IMR-90 (cell line): ENCODE measurements around the gene EDN2. TPM values are rescaled to one million over a fixed set of nuclear protein-coding genes. Genes with fewer than 3 reads are reported as not detected.

ENCODE experiments used
- ATAC-seq: fragments of 200-7000 bp; cut with Tn5 transposase; 2 replicates; pipeline ENCODE4 v1.9.1; 2020; ENCODE audit warnings: low read depth, mild to moderate bottlenecking, moderate library complexity
- BruUV-seq: library from RNA; stranded (reverse); fragments of 400-500 nt; replicated peaks from 2 replicates; lab custom pipeline; 2021; lab: Mats Ljungman, UMichigan
- CTCF ChIA-PET: fragments of 300-600 bp; formaldehyde crosslinking; extraction: SDS; loops from one replicate; lab custom pipeline; 2021; ENCODE audit warnings: antibody characterized with exemption; lab: Yijun Ruan, JAX
- POLR2A ChIA-PET: fragments of 300-600 bp; sonication (Branson Sonifier 250); formaldehyde crosslinking; loops from one replicate; lab custom pipeline; 2022; ENCODE audit warnings: antibody characterized with exemption; ENCODE audit not compliant: unreplicated experiment; lab: Charles Lee
- DNase-seq: peaks from one replicate; pipeline ENCODE4 v3.0.0; 2013
- H2AFZ ChIP-seq: replicated peaks from 2 replicates; pipeline ENCODE3; 2013; ENCODE audit warnings: low read length, mild to moderate bottlenecking; ENCODE audit not compliant: poor library complexity
- H2AK5ac ChIP-seq: 2 replicates; pipeline ENCODE4 v1.6.1; 2013; ENCODE audit warnings: low read depth, low read length, inconsistent platforms
- H2AK9ac ChIP-seq: replicated peaks from 2 replicates; pipeline ENCODE3; 2013; ENCODE audit warnings: mild to moderate bottlenecking, low read depth, low read length, moderate library complexity; ENCODE audit not compliant: poor library complexity
- H2BK120ac ChIP-seq: 2 replicates; pipeline ENCODE4 v1.6.1; 2013; ENCODE audit warnings: low read depth, low read length, inconsistent platforms
- H2BK15ac ChIP-seq: 3 replicates; pipeline ENCODE4 v1.6.1; 2013; ENCODE audit warnings: low read depth, low read length, inconsistent platforms
- H2BK20ac ChIP-seq: 2 replicates; pipeline ENCODE4 v1.6.1; 2013; ENCODE audit warnings: low read depth, mild to moderate bottlenecking, inconsistent platforms, low read length, moderate library complexity
- H2BK5ac ChIP-seq: 2 replicates; pipeline ENCODE4 v1.6.1; 2013; ENCODE audit warnings: mild to moderate bottlenecking, low read depth, low read length, inconsistent platforms; ENCODE audit not compliant: poor library complexity, severe bottlenecking
- H3K14ac ChIP-seq: replicated peaks from 2 replicates; pipeline ENCODE4 v1.6.1; 2013; ENCODE audit warnings: low read depth, low read length, inconsistent platforms
- H3K18ac ChIP-seq: 2 replicates; pipeline ENCODE4 v1.6.1; 2013; ENCODE audit warnings: low read depth, low read length, control low read depth
- H3K23ac ChIP-seq: 2 replicates; pipeline ENCODE4 v1.6.1; 2013; ENCODE audit warnings: low read depth, low read length, inconsistent platforms
- H3K27ac ChIP-seq: 2 replicates; pipeline ENCODE4 v1.5.1; 2013; ENCODE audit warnings: mild to moderate bottlenecking, control low read depth, low read length; ENCODE audit not compliant: insufficient read depth
- H3K27me3 ChIP-seq: 2 replicates; pipeline ENCODE4 v1.6.1; 2013; ENCODE audit warnings: low read length; ENCODE audit not compliant: control insufficient read depth, insufficient read depth
- H3K36me3 ChIP-seq: 2 replicates; pipeline ENCODE4 v1.6.1; 2013; ENCODE audit warnings: low read length, mixed read lengths; ENCODE audit not compliant: control insufficient read depth, insufficient read depth
- H3K4ac ChIP-seq: 2 replicates; pipeline ENCODE4 v1.6.1; 2013; ENCODE audit warnings: low read depth, low read length, inconsistent platforms
- H3K4me1 ChIP-seq: 2 replicates; pipeline ENCODE4 v1.6.1; 2013; ENCODE audit warnings: low read length, mixed read lengths; ENCODE audit not compliant: control insufficient read depth, insufficient read depth
- H3K4me2 ChIP-seq: 2 replicates; pipeline ENCODE4 v1.6.1; 2013; ENCODE audit warnings: low read depth, mild to moderate bottlenecking, control low read depth, low read length, moderate library complexity
- H3K4me3 ChIP-seq: 2 replicates; pipeline ENCODE4 v1.5.1; 2013; ENCODE audit warnings: low read depth, mild to moderate bottlenecking, control low read depth, low read length, moderate library complexity; ENCODE audit not compliant: insufficient read depth
- H3K56ac ChIP-seq: 2 replicates; pipeline ENCODE4 v1.6.1; 2013; ENCODE audit warnings: low read length, inconsistent platforms; ENCODE audit not compliant: insufficient read depth; ENCODE audit errors: extremely low read depth
- H3K79me1 ChIP-seq, 2 experiments: 2 replicates each; pipeline ENCODE4 v1.6.1; 2013; ENCODE audit warnings: low read length in 2 of 2, inconsistent platforms in 1 of 2, low read depth in 1 of 2
- H3K9ac ChIP-seq: 2 replicates; pipeline ENCODE4 v1.6.1; 2013; ENCODE audit warnings: low read depth, low read length, control low read depth
- H3K9me1 ChIP-seq: 2 replicates; pipeline ENCODE4 v1.6.1; 2013; ENCODE audit warnings: low read length, inconsistent platforms; ENCODE audit not compliant: insufficient read depth
- H3K9me3 ChIP-seq: 2 replicates; pipeline ENCODE4 v1.6.1; 2013; ENCODE audit warnings: low read length; ENCODE audit not compliant: control insufficient read depth, insufficient read depth
- H4K20me1 ChIP-seq: 2 replicates; pipeline ENCODE4 v1.6.1; 2013; ENCODE audit warnings: low read length, inconsistent platforms; ENCODE audit not compliant: insufficient read depth
- H4K5ac ChIP-seq: 2 replicates; pipeline ENCODE4 v1.6.1; 2013; ENCODE audit warnings: mild to moderate bottlenecking, low read depth, low read length, control low read depth
- H4K8ac ChIP-seq, 2 experiments: 2 replicates each; pipeline ENCODE4 v1.6.1; 2013; ENCODE audit warnings: low read depth in 2 of 2, low read length in 2 of 2, control low read depth in 1 of 2, inconsistent platforms in 1 of 2
- H4K91ac ChIP-seq: 2 replicates; pipeline ENCODE4 v1.6.1; 2013; ENCODE audit warnings: low read depth, low read length, inconsistent platforms; ENCODE audit not compliant: insufficient read depth
- BHLHE40 ChIP-seq: fragments of 150-350 bp; IDR thresholded peaks from 2 replicates; pipeline ENCODE4 v1.6.1; 2016; ENCODE audit warnings: mild to moderate bottlenecking, low read depth, low read length
- CEBPB ChIP-seq: IDR thresholded peaks from 2 replicates; pipeline ENCODE4 v1.6.1; 2012; ENCODE audit warnings: low read depth, low read length, improper control_type of control experiment
- CHD1 ChIP-seq: IDR thresholded peaks from 2 replicates; pipeline ENCODE4 v1.6.1; 2012; ENCODE audit warnings: low read depth, low read length, improper control_type of control experiment
- CTCF ChIP-seq: conservative IDR thresholded peaks from 2 replicates; pipeline ENCODE4 v1.5.1; 2012; ENCODE audit warnings: mild to moderate bottlenecking, low read depth, low read length, improper control_type of control experiment
- ELK1 ChIP-seq: fragments of 150-350 bp; IDR thresholded peaks from 2 replicates; pipeline ENCODE4 v1.6.1; 2016; ENCODE audit warnings: low read depth, mild to moderate bottlenecking, low read length, moderate library complexity, borderline replicate concordance
- FOS ChIP-seq: fragments of 150-350 bp; IDR thresholded peaks from 2 replicates; pipeline ENCODE4 v1.6.1; 2016; ENCODE audit warnings: low read depth, low read length
- MAFK ChIP-seq: IDR thresholded peaks from 2 replicates; pipeline ENCODE4 v1.6.1; 2012; ENCODE audit warnings: low read depth, low read length, improper control_type of control experiment
- MAZ ChIP-seq: IDR thresholded peaks from 2 replicates; pipeline ENCODE4 v1.6.1; 2012; ENCODE audit warnings: low read depth, mild to moderate bottlenecking, low read length, improper control_type of control experiment, moderate library complexity, borderline replicate concordance
- MXI1 ChIP-seq: IDR thresholded peaks from 2 replicates; pipeline ENCODE4 v1.6.1; 2012; ENCODE audit warnings: low read depth, mild to moderate bottlenecking, low read length, moderate library complexity, borderline replicate concordance
- NFE2L2 ChIP-seq: fragments of 150-350 bp; IDR thresholded peaks from 2 replicates; pipeline ENCODE4 v1.6.1; 2016; ENCODE audit warnings: low read depth, mild to moderate bottlenecking, low read length
- POLR2A ChIP-seq: IDR thresholded peaks from 2 replicates; pipeline ENCODE4 v1.6.1; 2012; ENCODE audit warnings: mild to moderate bottlenecking, low read depth, low read length
- RAD21 ChIP-seq: IDR thresholded peaks from 2 replicates; pipeline ENCODE4 v1.6.1; 2012; ENCODE audit warnings: low read length, improper control_type of control experiment
- RCOR1 ChIP-seq: IDR thresholded peaks from 2 replicates; pipeline ENCODE4 v1.6.1; 2012; ENCODE audit warnings: mild to moderate bottlenecking, low read length, improper control_type of control experiment; ENCODE audit not compliant: insufficient replicate concordance
- RFX5 ChIP-seq: IDR thresholded peaks from 2 replicates; pipeline ENCODE4 v1.8.0; 2012; ENCODE audit warnings: low read depth, mild to moderate bottlenecking, low read length, moderate library complexity
- SMC3 ChIP-seq: fragments of 150-350 bp; IDR thresholded peaks from 2 replicates; pipeline ENCODE4 v1.6.1; 2016; ENCODE audit warnings: low read depth, mild to moderate bottlenecking, antibody characterized with exemption, low read length, moderate library complexity
- USF2 ChIP-seq: fragments of 150-350 bp; IDR thresholded peaks from 2 replicates; pipeline ENCODE4 v1.6.1; 2017; ENCODE audit warnings: mild to moderate bottlenecking, antibody characterized with exemption, low read length, low read depth
- WGBS, 2 experiments: methylation state at CpG; one replicate each; pipeline versions ENCODE4 v1.1.5 to v1.1.7; 2013; ENCODE audit warnings: missing lambda C conversion rate in 2 of 2; ENCODE audit not compliant: insufficient read length in 1 of 2; ENCODE audit errors: extremely low coverage in 2 of 2; 5-methylcytosine and 5-hydroxymethylcytosine counted together
- dilution Hi-C: fragments of 300-500 bp; cut with HindIII; formaldehyde crosslinking; loops from one replicate; pipeline ENCODE4 v1.14.3; 2018; ENCODE audit warnings: low sequenced_read_pairs; ENCODE audit not compliant: unreplicated experiment
- in situ Hi-C: fragments of 300-500 bp; cut with MboI; formaldehyde crosslinking; loops from 3 replicates; pipeline ENCODE4 v1.14.3; 2019; ENCODE audit warnings: low sequenced_read_pairs, inconsistent platforms, mixed read lengths
- intact Hi-C: fragments of 100-400 bp; cut with micrococcal nuclease; formaldehyde crosslinking; loops from 2 replicates; pipeline ENCODE4 v1.10.0; 2022
- polyA plus RNA-seq, 3 experiments: library from polyadenylated mRNA; depleted of rRNA; stranded (reverse); fragments of >200 nt; gene quantifications; 2 replicates each; pipeline ENCODE4 v1.2.3, GENCODE V29; 2012; ENCODE audit warnings: low replicate concordance in 1 of 3
- total RNA-seq: library from RNA; depleted of rRNA; stranded (reverse); fragments of >200 nt; gene quantifications from 2 replicates; pipeline ENCODE4 v1.2.3, GENCODE V29; 2012

Gene EDN2
- total and polyA plus RNA-seq, 2 of the 4 experiments (the other 2 are of a cell fraction): 0.27 TPM; not detected in 1

- Histone ChIP-seq H3K4me3 (no peak overlapping the region), H2BK20ac (no peak overlapping the region), H2AK9ac (no peak overlapping the region), H3K9me1 (no peaks in the 10 kb centered on the region), H3K9me3 (no peaks in the 10 kb centered on the region), H2AK5ac (no peak overlapping the region), H2BK120ac (no peak overlapping the region), H2BK15ac (no peak overlapping the region; the same call in 2 of the 3 replicates), H3K9ac (no peak overlapping the region), H3K4me2 (no peak overlapping the region), H4K91ac (no peak overlapping the region), H2BK5ac (no peak overlapping the region), H3K27me3 (peaks cover 8% of the 10 kb centered on the region; the same call in 1 of the 2 replicates), H4K20me1 (no peaks in the 10 kb centered on the region), H3K56ac (no peak overlapping the region), H3K4ac (no peak overlapping the region), H3K4me1 (no peaks in the 10 kb centered on the region; the same call in 1 of the 2 replicates), H3K14ac (no peak overlapping the region), H2AFZ (no peak overlapping the region), H3K36me3 (no peaks in the 10 kb centered on the region), H3K23ac (no peak overlapping the region), H3K18ac (no peak overlapping the region), H4K5ac (no peak overlapping the region), H3K79me1 (no peaks in the 10 kb centered on the region), H4K8ac (no peak overlapping the region), H3K27ac (no peak overlapping the region)
- DNase-seq (no peak), ATAC-seq (no peak; the same call in 1 of the 2 replicates)
- intact Hi-C loops: no loop called here
- BruUV-seq: no TSS peak
- POLR2A ChIA-PET: no interaction called here
- in situ Hi-C loops: no loop called here
- no peak for TF ChIP-seq RFX5
- no peak for TF ChIP-seq RCOR1
- TF ChIP-seq USF2: no peak
- no peak for TF ChIP-seq MAZ
- no peak for TF ChIP-seq SMC3
- no peak for TF ChIP-seq MXI1
- no peak for TF ChIP-seq NFE2L2
- TF ChIP-seq CEBPB: no peak
- TF ChIP-seq ELK1: no peak
- TF ChIP-seq CHD1: no peak
- no peak for TF ChIP-seq FOS
- no peak for TF ChIP-seq RAD21
- no peak for TF ChIP-seq CTCF
- TF ChIP-seq POLR2A: no peak
- no peak for TF ChIP-seq MAFK
- no peak for TF ChIP-seq BHLHE40
- 50% methylated on average over 1 of the region's 8 CpGs; no CpG with 5 or more reads in 1 of the 2 experiments for WGBS, 2 experiments
- dilution Hi-C loops: no loop called here
- CTCF ChIA-PET: no interaction called here
Observed at GRCh38 chr1:41475859-41476567, 8.5 kb downstream of the EDN2 start.
